HCT116 (cell line): ENCODE results near the gene PHC3. TPM values are rescaled to one million over a fixed set of nuclear protein-coding genes. Genes with fewer than 3 reads are reported as not detected.

ENCODE experiments used
- ATAC-seq: fragments of 200-7000 bp; cut with Tn5 transposase; 2 replicates; pipeline ENCODE4 v1.9.1; 2020; ENCODE audit warnings: mild to moderate bottlenecking, moderate library complexity
- BruUV-seq: library from RNA; stranded (reverse); fragments of 400-500 nt; replicated peaks from 2 replicates; lab custom pipeline; 2021; lab: Mats Ljungman, UMichigan
- CTCF ChIA-PET: fragments of 300-600 bp; sonication (Branson Sonifier 250); formaldehyde crosslinking; loops from one replicate; lab custom pipeline; 2021; ENCODE audit warnings: antibody characterized with exemption; lab: Charles Lee
- POLR2A ChIA-PET: fragments of 300-600, 350-600 bp; sonication (Branson Sonifier 250); formaldehyde crosslinking; loops from one replicate; lab custom pipeline; 2021; ENCODE audit warnings: antibody characterized with exemption; lab: Charles Lee
- RAD21 ChIA-PET, 2 experiments: fragments of 300-600 bp; sonication (Branson Sonifier 250); formaldehyde crosslinking; loops; one replicate each; lab custom pipeline; 2023; ENCODE audit warnings: low total read pairs in 2 of 2; ENCODE audit not compliant: uncharacterized antibody in 2 of 2, unreplicated experiment in 2 of 2, low non-redundant PET in 1 of 2; lab: Charles Lee
- DNase-seq: peaks from one replicate; pipeline ENCODE4 v3.0.0-alpha.2; 2010; ENCODE audit warnings: low read depth, low spot score
- H2AFZ ChIP-seq: fragments of 200-600 bp; shearing (Covaris generic), sonication (generic); 2 replicates; pipeline ENCODE4 v1.6.1; 2017; ENCODE audit warnings: low read depth, mixed run types, mixed read lengths, antibody characterized with exemption, low read length; ENCODE audit not compliant: poor library complexity, severe bottlenecking
- H3K27ac ChIP-seq: 2 replicates; pipeline ENCODE4 v1.5.1; 2012; ENCODE audit warnings: low read depth, low read length
- H3K27me3 ChIP-seq: fragments of 200-600 bp; sonication (generic); 2 replicates; pipeline ENCODE4 v1.6.1; 2016; ENCODE audit warnings: mixed run types, low read length, mixed read lengths; ENCODE audit not compliant: insufficient read depth
- H3K36me3 ChIP-seq, 2 experiments: fragments of 200-500 bp in 1 of 2; fragments of 200-600 bp in 1 of 2; sonication (Bioruptor generic) in 1 of 2; sonication (generic) in 1 of 2; 2 replicates each; pipeline versions ENCODE4 v1.5.1 to v1.6.1; 2014 to 2016; ENCODE audit warnings: low read length in 2 of 2, inconsistent platforms in 1 of 2, mixed read lengths in 1 of 2, mixed run types in 1 of 2; ENCODE audit not compliant: insufficient read depth in 2 of 2, control insufficient read depth in 1 of 2
- H3K4me1 ChIP-seq, 2 experiments: fragments of 200-600 bp in 1 of 2; sonication (generic) in 1 of 2; 2 replicates each; pipeline versions ENCODE4 v1.5.1 to v1.6.1; 2012 to 2017; ENCODE audit warnings: low read length in 2 of 2, inconsistent platforms in 1 of 2, mild to moderate bottlenecking in 1 of 2, mixed read lengths in 1 of 2, mixed run types in 1 of 2, moderate library complexity in 1 of 2; ENCODE audit not compliant: insufficient read depth in 2 of 2, control insufficient read depth in 1 of 2
- H3K4me2 ChIP-seq: fragments of 200-600 bp; sonication (generic); 2 replicates; pipeline ENCODE4 v1.6.1; 2017; ENCODE audit warnings: mixed run types, low read length, mixed read lengths
- H3K4me3 ChIP-seq, 2 experiments: fragments of 200-600 bp in 1 of 2; sonication (generic) in 1 of 2; replicated peaks in 1 of 2; 2 replicates each; pipeline ENCODE4 v1.5.1; 2011 to 2016; ENCODE audit warnings: low read length in 2 of 2, control low read depth in 1 of 2, low read depth in 1 of 2, mild to moderate bottlenecking in 1 of 2, mixed read lengths in 1 of 2, mixed run types in 1 of 2
- H3K79me2 ChIP-seq: fragments of 200-600 bp; sonication (generic); 2 replicates; pipeline ENCODE4 v1.6.1; 2017; ENCODE audit warnings: mild to moderate bottlenecking, mixed run types, low read length, moderate library complexity, mixed read lengths; ENCODE audit not compliant: insufficient read depth
- H3K9ac ChIP-seq: fragments of 200-600 bp; sonication (generic); 2 replicates; pipeline ENCODE4 v1.6.1; 2016; ENCODE audit warnings: low read length, mixed read lengths
- H3K9me2 ChIP-seq: fragments of 200-600 bp; sonication (generic), shearing (Covaris generic); 2 replicates; pipeline ENCODE4 v1.6.1; 2017; ENCODE audit warnings: mixed run types, mild to moderate bottlenecking, moderate library complexity; ENCODE audit not compliant: insufficient read depth
- H3K9me3 ChIP-seq, 2 experiments: fragments of 200-500 bp in 1 of 2; fragments of 200-600 bp in 1 of 2; sonication (Bioruptor generic) in 1 of 2; sonication (generic) in 1 of 2; 2 replicates each; pipeline ENCODE4 v1.6.1; 2014 to 2017; ENCODE audit warnings: low read length in 2 of 2, mixed read lengths in 2 of 2, inconsistent platforms in 1 of 2, low read depth in 1 of 2, mild to moderate bottlenecking in 1 of 2, mixed run types in 1 of 2, moderate library complexity in 1 of 2; ENCODE audit not compliant: control insufficient read depth in 1 of 2, insufficient read depth in 1 of 2
- H4K20me1 ChIP-seq: fragments of 200-600 bp; sonication (generic), shearing (Covaris generic); 2 replicates; pipeline ENCODE4 v1.6.1; 2017; ENCODE audit warnings: mixed run types, mild to moderate bottlenecking, moderate library complexity; ENCODE audit not compliant: insufficient read depth
- CTCF ChIP-seq, 3 experiments: fragments of 200-600 bp in 1 of 3; sonication (generic) in 1 of 3; IDR thresholded peaks in 2 of 3; conservative IDR thresholded peaks in 1 of 3; 2 replicates each; pipeline ENCODE4 v1.5.1; 2012 to 2017; ENCODE audit warnings: low read depth in 2 of 3, low read length in 2 of 3, antibody characterized with exemption in 1 of 3, borderline replicate concordance in 1 of 3, control low read depth in 1 of 3, mild to moderate bottlenecking in 1 of 3, mixed read lengths in 1 of 3, mixed run types in 1 of 3, moderate library complexity in 1 of 3; ENCODE audit not compliant: insufficient read depth in 1 of 3
- EGR1 ChIP-seq: IDR thresholded peaks from 2 replicates; pipeline ENCODE4 v1.6.1; 2012; ENCODE audit warnings: low read depth
- ELF1 ChIP-seq: IDR thresholded peaks from 2 replicates; pipeline ENCODE4 v1.6.1; 2012; ENCODE audit warnings: low read depth, borderline replicate concordance
- EZH2 ChIP-seq: fragments of 200-600 bp; sonication (generic); IDR thresholded peaks from 2 replicates; pipeline ENCODE4 v1.6.1; 2017; ENCODE audit warnings: antibody characterized with exemption, mixed run types
- EZH2phosphoT487 ChIP-seq: fragments of 200-600 bp; IDR thresholded peaks from 2 replicates; pipeline ENCODE4 v1.6.1; 2018; ENCODE audit warnings: antibody characterized with exemption, borderline replicate concordance
- JUND ChIP-seq: IDR thresholded peaks from 2 replicates; pipeline ENCODE4 v1.6.1; 2012
- MAX ChIP-seq: IDR thresholded peaks from 2 replicates; pipeline ENCODE4 v1.6.1; 2012
- POLR2A ChIP-seq: IDR thresholded peaks from 2 replicates; pipeline ENCODE4 v1.7.0; 2011; ENCODE audit warnings: borderline replicate concordance; ENCODE audit not compliant: insufficient read depth, insufficient read length; ENCODE audit errors: extremely low read depth
- POLR2AphosphoS5 ChIP-seq: IDR thresholded peaks from 2 replicates; pipeline ENCODE4 v1.6.1; 2011; ENCODE audit warnings: mild to moderate bottlenecking, low read depth, low read length, moderate library complexity
- RAD21 ChIP-seq: IDR thresholded peaks from 2 replicates; pipeline ENCODE4 v1.6.1; 2012; ENCODE audit warnings: low read depth, mild to moderate bottlenecking
- SIN3A ChIP-seq: IDR thresholded peaks from 2 replicates; pipeline ENCODE4 v1.6.1; 2012; ENCODE audit warnings: low read depth
- TCF7L2 ChIP-seq: IDR thresholded peaks from 2 replicates; pipeline ENCODE4 v1.7.0; 2011; ENCODE audit warnings: borderline replicate concordance, inconsistent platforms; ENCODE audit not compliant: insufficient read depth, insufficient read length; ENCODE audit errors: extremely low read depth
- ZBTB33 ChIP-seq: IDR thresholded peaks from 2 replicates; pipeline ENCODE4 v1.6.1; 2011; ENCODE audit warnings: mild to moderate bottlenecking, low read length, moderate library complexity; ENCODE audit not compliant: insufficient replicate concordance; ENCODE audit errors: extremely low read depth
- ZFX ChIP-seq: fragments of 450-650 bp; IDR thresholded peaks from 2 replicates; pipeline ENCODE4 v1.6.1; 2017
- intact Hi-C: fragments of 100-400 bp; cut with micrococcal nuclease; formaldehyde crosslinking; loops from 2 replicates; pipeline ENCODE4 v1.10.0; 2022
- total RNA-seq: library from RNA; stranded (reverse); gene quantifications from one replicate; pipeline ENCODE4 v1.2.1, GENCODE V29; 2021; ENCODE audit not compliant: unreplicated experiment
- TF ChIP-seq, protein P1 (sequence below): IDR thresholded peaks from 2 replicates; pipeline ENCODE4 v1.6.1; 2012; ENCODE audit warnings: low read depth

PHC3 gene
- total RNA-seq, 1 experiment from 2014 or later: 40.1 TPM

DNA sequence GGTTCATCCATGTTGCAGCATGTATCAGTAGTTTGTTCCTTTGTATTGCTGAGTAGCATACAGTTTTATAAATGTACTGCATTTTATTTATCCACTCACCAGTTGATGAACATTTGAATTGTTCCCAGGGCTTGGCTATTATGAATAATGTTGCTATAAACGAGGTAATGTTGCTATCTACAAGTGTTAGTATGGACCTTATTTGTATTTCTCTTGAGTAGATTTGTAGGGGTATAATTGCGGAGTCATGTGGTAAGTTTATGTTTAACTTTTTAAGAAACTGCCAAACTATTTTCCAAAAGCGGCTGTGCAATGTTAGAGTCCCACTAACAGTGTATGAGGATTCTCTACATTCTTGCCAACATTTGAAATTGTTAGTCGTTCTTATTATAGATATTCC, 130.8 kb downstream of the PHC3 start:
- ChIA-PET RAD21 (no interaction called here), CTCF (no interaction called here), POLR2A (no interaction called here)
- Histone ChIP-seq H3K79me2 (no peaks in the 10 kb centered on the region), H3K9me2 (0 out of 2 replicates have a peak, but pooled peaks cover 4% of the 10 kb centered on the region), H3K9me3 (no peaks in the 10 kb centered on the region), H3K27me3 (no peaks in the 10 kb centered on the region), H3K4me2 (no peak overlapping the region), H3K4me3 (no peak overlapping the region), H3K27ac (no peak overlapping the region), H4K20me1 (no peaks in the 10 kb centered on the region), H3K36me3 (no peaks in the 10 kb centered on the region; a peak in 1 of 4 replicates), H2AFZ (no peak overlapping the region), H3K9ac (no peak overlapping the region), H3K4me1 (0 out of 4 replicates have a peak, but pooled peaks cover 0 to 2% of the 10 kb centered on the region in 2 experiments)
- ATAC-seq (no peak), DNase-seq (no peak)
- TF ChIP-seq EZH2 (no peak), EGR1 (no peak), ZFX (no peak), RAD21 (no peak), POLR2A (no peak), JUND (no peak), TCF7L2 (no peak), ZBTB33 (no peak), EZH2phosphoT487 (no peak), ELF1 (no peak), POLR2AphosphoS5 (no peak), CTCF (IDR thresholded peaks at IDR 0.05 in 2 of 3, conservative IDR thresholded peaks at IDR 0.05 in 1 of 3; ENCODE audit: borderline replicate concordance in 1 of 3, insufficient read depth in 1 of 3, low read depth in 2 of 3, low read length in 2 of 3) (no peak), MAX (no peak), SIN3A (no peak)
- TF ChIP-seq, protein P1, sequence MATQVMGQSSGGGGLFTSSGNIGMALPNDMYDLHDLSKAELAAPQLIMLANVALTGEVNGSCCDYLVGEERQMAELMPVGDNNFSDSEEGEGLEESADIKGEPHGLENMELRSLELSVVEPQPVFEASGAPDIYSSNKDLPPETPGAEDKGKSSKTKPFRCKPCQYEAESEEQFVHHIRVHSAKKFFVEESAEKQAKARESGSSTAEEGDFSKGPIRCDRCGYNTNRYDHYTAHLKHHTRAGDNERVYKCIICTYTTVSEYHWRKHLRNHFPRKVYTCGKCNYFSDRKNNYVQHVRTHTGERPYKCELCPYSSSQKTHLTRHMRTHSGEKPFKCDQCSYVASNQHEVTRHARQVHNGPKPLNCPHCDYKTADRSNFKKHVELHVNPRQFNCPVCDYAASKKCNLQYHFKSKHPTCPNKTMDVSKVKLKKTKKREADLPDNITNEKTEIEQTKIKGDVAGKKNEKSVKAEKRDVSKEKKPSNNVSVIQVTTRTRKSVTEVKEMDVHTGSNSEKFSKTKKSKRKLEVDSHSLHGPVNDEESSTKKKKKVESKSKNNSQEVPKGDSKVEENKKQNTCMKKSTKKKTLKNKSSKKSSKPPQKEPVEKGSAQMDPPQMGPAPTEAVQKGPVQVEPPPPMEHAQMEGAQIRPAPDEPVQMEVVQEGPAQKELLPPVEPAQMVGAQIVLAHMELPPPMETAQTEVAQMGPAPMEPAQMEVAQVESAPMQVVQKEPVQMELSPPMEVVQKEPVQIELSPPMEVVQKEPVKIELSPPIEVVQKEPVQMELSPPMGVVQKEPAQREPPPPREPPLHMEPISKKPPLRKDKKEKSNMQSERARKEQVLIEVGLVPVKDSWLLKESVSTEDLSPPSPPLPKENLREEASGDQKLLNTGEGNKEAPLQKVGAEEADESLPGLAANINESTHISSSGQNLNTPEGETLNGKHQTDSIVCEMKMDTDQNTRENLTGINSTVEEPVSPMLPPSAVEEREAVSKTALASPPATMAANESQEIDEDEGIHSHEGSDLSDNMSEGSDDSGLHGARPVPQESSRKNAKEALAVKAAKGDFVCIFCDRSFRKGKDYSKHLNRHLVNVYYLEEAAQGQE: no peak
- BruUV-seq: no TSS peak
- intact Hi-C loops: no loop called here
